Neuronal stem cell (in vitro differentiated cells): Measurements from ENCODE around the gene MSLN.
A peak's percentile ranks its signal among the peaks of the same experiment; 100 is the strongest.

Source experiments
- DNase-seq: peaks from one replicate; pipeline ENCODE4 v3.0.0-alpha.2; 2013; ENCODE audit warnings: low spot score
- H2AFZ ChIP-seq: one replicate; pipeline ENCODE4 v1.6.1; 2013; ENCODE audit warnings: mild to moderate bottlenecking, low read length, inconsistent platforms
- H2AK5ac ChIP-seq: 2 replicates; pipeline ENCODE4 v1.6.1; 2013; ENCODE audit warnings: low read depth, mild to moderate bottlenecking, inconsistent platforms, low read length, moderate library complexity, mixed read lengths
- H2BK120ac ChIP-seq: 2 replicates; pipeline ENCODE4 v1.6.1; 2013; ENCODE audit warnings: low read depth, mild to moderate bottlenecking, inconsistent platforms, low read length, moderate library complexity, mixed read lengths
- H2BK12ac ChIP-seq: one replicate; pipeline ENCODE4 v1.6.1; 2013; ENCODE audit warnings: low read length, inconsistent platforms
- H2BK15ac ChIP-seq: 2 replicates; pipeline ENCODE4 v1.6.1; 2013; ENCODE audit warnings: mild to moderate bottlenecking, low read length, inconsistent platforms, mixed read lengths
- H2BK5ac ChIP-seq: one replicate; pipeline ENCODE4 v1.6.1; 2013; ENCODE audit warnings: inconsistent platforms, mild to moderate bottlenecking, low read length, moderate library complexity
- H3K14ac ChIP-seq: one replicate; pipeline ENCODE4 v1.6.1; 2013; ENCODE audit warnings: low read length, inconsistent platforms
- H3K18ac ChIP-seq: 2 replicates; pipeline ENCODE4 v1.6.1; 2013; ENCODE audit warnings: low read length, inconsistent platforms
- H3K23ac ChIP-seq: 2 replicates; pipeline ENCODE4 v1.6.1; 2013; ENCODE audit warnings: low read depth, mild to moderate bottlenecking, mixed read lengths, low read length, inconsistent platforms; ENCODE audit not compliant: poor library complexity
- H3K27ac ChIP-seq: replicated peaks from 3 replicates; pipeline ENCODE4 v1.5.1; 2013; ENCODE audit warnings: low read length, inconsistent platforms
- H3K27me3 ChIP-seq, 3 experiments: 2 replicates each; pipeline ENCODE4 v1.6.1; 2013; ENCODE audit warnings: low read length in 3 of 3, mild to moderate bottlenecking in 2 of 3, inconsistent platforms in 1 of 3, low read depth in 1 of 3, mixed read lengths in 1 of 3, moderate library complexity in 1 of 3; ENCODE audit not compliant: control insufficient read depth in 3 of 3, insufficient read depth in 3 of 3
- H3K36me3 ChIP-seq, 2 donors: replicated peaks in 1 of 2; 2 replicates each; pipeline ENCODE4 v1.6.1; 2013; ENCODE audit warnings: low read length in 2 of 2; ENCODE audit not compliant: control insufficient read depth in 2 of 2, insufficient read depth in 2 of 2
- H3K4ac ChIP-seq: 2 replicates; pipeline ENCODE4 v1.6.1; 2013; ENCODE audit warnings: inconsistent platforms, mild to moderate bottlenecking, low read length, moderate library complexity
- H3K4me1 ChIP-seq, 2 donors: 1 replicate in 1 of 2; 2 replicates in 1 of 2; pipeline ENCODE4 v1.6.1; 2013; ENCODE audit warnings: low read length in 2 of 2, low read depth in 1 of 2; ENCODE audit not compliant: control insufficient read depth in 2 of 2, insufficient read depth in 1 of 2
- H3K4me2 ChIP-seq: one replicate; pipeline ENCODE4 v1.6.1; 2013; ENCODE audit warnings: mild to moderate bottlenecking, low read length, inconsistent platforms; ENCODE audit not compliant: insufficient read depth, poor library complexity, severe bottlenecking
- H3K4me3 ChIP-seq, 2 donors: 2 replicates each; pipeline ENCODE4 v1.5.1; 2013; ENCODE audit warnings: low read length in 2 of 2, mild to moderate bottlenecking in 2 of 2, inconsistent platforms in 1 of 2, moderate library complexity in 1 of 2
- H3K79me1 ChIP-seq: one replicate; pipeline ENCODE4 v1.6.1; 2013; ENCODE audit warnings: low read depth, mild to moderate bottlenecking, inconsistent platforms, low read length, moderate library complexity
- H3K9ac ChIP-seq: one replicate; pipeline ENCODE4 v1.6.1; 2013; ENCODE audit warnings: mild to moderate bottlenecking, low read depth, low read length, inconsistent platforms; ENCODE audit not compliant: poor library complexity
- H3K9me3 ChIP-seq, 2 donors: replicated peaks in 1 of 2; 2 replicates each; pipeline versions ENCODE3 to v1.6.1; 2013; ENCODE audit warnings: low read length in 2 of 2, mild to moderate bottlenecking in 2 of 2, inconsistent platforms in 1 of 2, low read depth in 1 of 2, mixed read lengths in 1 of 2, moderate library complexity in 1 of 2; ENCODE audit not compliant: control insufficient read depth in 2 of 2, insufficient read depth in 1 of 2
- H4K8ac ChIP-seq: one replicate; pipeline ENCODE4 v1.6.1; 2013; ENCODE audit warnings: low read depth, mild to moderate bottlenecking, inconsistent platforms, low read length, moderate library complexity
- H4K91ac ChIP-seq: one replicate; pipeline ENCODE4 v1.6.1; 2013; ENCODE audit warnings: low read length, low read depth, mild to moderate bottlenecking, inconsistent platforms; ENCODE audit not compliant: poor library complexity
- WGBS, 2 donors: extraction: QIAGEN DNeasy Blood & Tissue Kit; methylation state at CpG; one replicate each; pipeline ENCODE4 v1.1.7; 2013; ENCODE audit warnings: missing lambda C conversion rate in 2 of 2, mixed read lengths in 1 of 2; ENCODE audit not compliant: insufficient read length in 2 of 2, insufficient replicate concordance in 1 of 2; ENCODE audit errors: extremely low coverage in 2 of 2; 5-methylcytosine and 5-hydroxymethylcytosine counted together

MSLN gene

GRCh38 chr16:720447-720989, 40.0 kb upstream of the MSLN start:
- no peaks in the 10 kb centered on the region for H3K27me3 ChIP-seq
- H3K23ac ChIP-seq, result peak overlapping the region; percentile 99
- no peaks in the 10 kb centered on the region for H3K9me3 ChIP-seq
- H3K27ac ChIP-seq, result peak overlapping the region; percentile 98
- H3K4me2 ChIP-seq, result peak overlapping the region; percentile 93
- peak overlapping the region; percentile 100 for H2BK5ac ChIP-seq
- H3K79me1 ChIP-seq, result peaks cover 37% of the 10 kb centered on the region
- H3K4me3 ChIP-seq, result peak overlapping the region; percentile 88 to 93
- H2AK5ac ChIP-seq, result peak overlapping the region; percentile 93
- peaks cover 15 to 31% of the 10 kb centered on the region in 2 donors for H3K36me3 ChIP-seq
- H2BK120ac ChIP-seq, result no peak overlapping the region
- H3K18ac ChIP-seq, result peak overlapping the region; percentile 100
- H2BK12ac ChIP-seq, result peak overlapping the region; percentile 63
- H3K9ac ChIP-seq, result peak overlapping the region; percentile 100
- H3K4ac ChIP-seq, result peak overlapping the region; percentile 97
- peak overlapping the region; percentile 90 for H3K14ac ChIP-seq
- peak overlapping the region; percentile 30 for H2BK15ac ChIP-seq
- peaks cover 39 to 49% of the 10 kb centered on the region in 2 donors for H3K4me1 ChIP-seq
- H4K91ac ChIP-seq, result peak overlapping the region; percentile 80
- H4K8ac ChIP-seq, result peak overlapping the region; percentile 19
- no CpG with 5 or more reads among the region's 38 CpGs for WGBS, 2 donors
- no peak for DNase-seq
- peak overlapping the region; percentile 77 for H2AFZ ChIP-seq

GRCh38 chr16:720990-721764, 39.4 kb upstream of the MSLN start, which contains the start of gene ANTKMT:
ANTKMT (plus strand) TSS chr16:721146; CDS start chr16:721275, 129 bp downstream.
- peaks cover 39 to 49% of the 10 kb centered on the region in 2 donors for H3K4me1 ChIP-seq
- DNase-seq, result peak; percentile 88

GRCh38 chr16:721765-722540, 38.6 kb upstream of the MSLN start:
- DNase-seq, result no peak
- Histone ChIP-seq H2AFZ (no peak overlapping the region), H3K27me3 (peaks cover 0 to 6% (median 0%) of the 10 kb centered on the region in 3 experiments), H2BK15ac (peak overlapping the region; percentile 96), H3K4ac (peak overlapping the region; percentile 93), H2AK5ac (peak overlapping the region; percentile 100), H3K4me3 (peak overlapping the region; percentile 76 to 93), H3K18ac (peak overlapping the region; percentile 95), H3K4me2 (peak overlapping the region; percentile 67), H2BK5ac (peak overlapping the region; percentile 87), H3K36me3 (peaks cover 11 to 25% of the 10 kb centered on the region in 2 donors), H3K9ac (peak overlapping the region; percentile 100), H2BK120ac (no peak overlapping the region), H3K9me3 (no peaks in the 10 kb centered on the region), H3K4me1 (peaks cover 37 to 42% of the 10 kb centered on the region in 2 donors), H3K27ac (peak overlapping the region; percentile 49), H3K79me1 (peaks cover 29% of the 10 kb centered on the region), H2BK12ac (peak overlapping the region; percentile 41), H4K8ac (peak overlapping the region; percentile 43), H3K23ac (peak overlapping the region; percentile 99), H3K14ac (peak overlapping the region; percentile 56), H4K91ac (no peak overlapping the region)
- WGBS, 2 donors, result no CpG with 5 or more reads among the region's 51 CpGs

More at GRCh38 chr16:720990-721764, 39.4 kb upstream of the MSLN start, which contains the start of gene ANTKMT:
- Histone ChIP-seq H3K36me3 (peaks cover 15 to 31% of the 10 kb centered on the region in 2 donors), H4K91ac (peak within 1 kb of the TSS; percentile 80), H2BK120ac (no peak within 1 kb of the TSS), H2BK15ac (peak within 1 kb of the TSS; percentile 96), H3K9me3 (no peaks in the 10 kb centered on the region), H3K4me2 (peak within 1 kb of the TSS; percentile 93), H3K79me1 (peaks cover 35% of the 10 kb centered on the region), H2BK12ac (peak within 1 kb of the TSS; percentile 88), H3K4me3 (peak within 1 kb of the TSS; percentile 88 to 93), H3K27me3 (peaks cover 0 to under 1% (median 0%) of the 10 kb centered on the region in 3 experiments), H3K18ac (peak within 1 kb of the TSS; percentile 100), H2BK5ac (peak within 1 kb of the TSS; percentile 100), H3K9ac (peak within 1 kb of the TSS; percentile 100), H3K23ac (peak within 1 kb of the TSS; percentile 99), H2AK5ac (peak within 1 kb of the TSS; percentile 100), H4K8ac (peak within 1 kb of the TSS; percentile 95), H3K4ac (peak within 1 kb of the TSS; percentile 97), H3K27ac (peak within 1 kb of the TSS; percentile 98), H2AFZ (peak within 1 kb of the TSS; percentile 77), H3K14ac (peak within 1 kb of the TSS; percentile 94)
- no CpG with 5 or more reads among the region's 106 CpGs for WGBS, 2 donors
